OCI-LY1 (cell line): ENCODE data around the gene NRCAM.
"Not testable (repeated sequence)": the region's sequence is repeated elsewhere in the genome, so short reads cannot be mapped to it uniquely, and the experiment has no call there.

Experiments used
- H2AFZ ChIP-seq: fragments of 200-600 bp; sonication (generic), shearing (Covaris generic); 2 replicates; pipeline ENCODE4 v1.6.0; 2014; ENCODE audit warnings: antibody characterized with exemption, mild to moderate bottlenecking, low read length
- H3F3A ChIP-seq: fragments of 200-600 bp; sonication (generic), shearing (Covaris generic); 2 replicates; pipeline ENCODE4 v1.6.0; 2014; ENCODE audit warnings: mild to moderate bottlenecking, antibody characterized with exemption, low read length, moderate library complexity; ENCODE audit not compliant: insufficient read depth
- H3K27ac ChIP-seq: fragments of 200-600 bp; sonication (generic); 2 replicates; pipeline ENCODE4 v1.5.1; 2014; ENCODE audit warnings: low read length, mixed run types, mild to moderate bottlenecking, low read depth; ENCODE audit not compliant: poor library complexity, severe bottlenecking
- H3K27me3 ChIP-seq: fragments of 200-600 bp; sonication (generic); 2 replicates; pipeline ENCODE4 v1.6.0; 2014; ENCODE audit warnings: antibody characterized with exemption, mild to moderate bottlenecking, low read length, moderate library complexity; ENCODE audit not compliant: insufficient read depth
- H3K36me3 ChIP-seq: fragments of 200-600 bp; sonication (generic); 2 replicates; pipeline ENCODE4 v1.6.1; 2014; ENCODE audit warnings: mild to moderate bottlenecking, antibody characterized with exemption, low read length, moderate library complexity, mixed read lengths; ENCODE audit not compliant: insufficient read depth
- H3K4me1 ChIP-seq: fragments of 200-600 bp; sonication (generic); 2 replicates; pipeline ENCODE4 v1.5.1; 2014; ENCODE audit warnings: mild to moderate bottlenecking, low read length, moderate library complexity; ENCODE audit not compliant: insufficient read depth, severe bottlenecking
- H3K4me2 ChIP-seq: fragments of 200-600 bp; sonication (generic), shearing (Covaris generic); 2 replicates; pipeline ENCODE4 v1.6.1; 2014; ENCODE audit warnings: low read length
- H3K4me3 ChIP-seq: fragments of 200-600 bp; sonication (generic); 2 replicates; pipeline ENCODE4 v1.5.1; 2014; ENCODE audit warnings: low read length, low read depth, mild to moderate bottlenecking, mixed read lengths; ENCODE audit not compliant: poor library complexity, severe bottlenecking
- H3K79me2 ChIP-seq: fragments of 200-600 bp; shearing (Covaris generic); 2 replicates; pipeline ENCODE4 v1.6.1; 2016; ENCODE audit warnings: mixed run types, low read length, mixed read lengths; ENCODE audit not compliant: insufficient read depth
- H3K9ac ChIP-seq: fragments of 200-600 bp; sonication (generic), shearing (Covaris generic); 2 replicates; pipeline ENCODE4 v1.6.1; 2014; ENCODE audit warnings: mild to moderate bottlenecking, low read length, mixed read lengths
- H3K9me2 ChIP-seq: fragments of 200-600 bp; sonication (generic), shearing (Covaris generic); 2 replicates; pipeline ENCODE4 v1.6.1; 2014; ENCODE audit warnings: low read depth, mild to moderate bottlenecking, low read length, mixed read lengths
- H3K9me3 ChIP-seq: fragments of 200-600 bp; shearing (Covaris generic); 2 replicates; pipeline ENCODE4 v1.6.1; 2014; ENCODE audit warnings: low read length, mixed read lengths
- H4K20me1 ChIP-seq: fragments of 200-600 bp; sonication (generic), shearing (Covaris generic); 2 replicates; pipeline ENCODE4 v1.6.0; 2016; ENCODE audit warnings: mild to moderate bottlenecking, low read length; ENCODE audit not compliant: insufficient read depth
- EZH2 ChIP-seq: fragments of 200-600 bp; sonication (generic), shearing (Covaris generic); IDR thresholded peaks from 2 replicates; pipeline ENCODE4 v1.8.0; 2017; ENCODE audit warnings: borderline replicate concordance, mixed run types, mild to moderate bottlenecking, antibody characterized with exemption, low read length, moderate library complexity, mixed read lengths
- TF ChIP-seq, protein P1 (sequence below): fragments of 200-600 bp; sonication (generic), shearing (Covaris generic); IDR thresholded peaks from 2 replicates; pipeline ENCODE4 v1.5.1; 2017; ENCODE audit warnings: mild to moderate bottlenecking, antibody characterized with exemption, low read length, moderate library complexity, mixed read lengths

Gene NRCAM

DNA sequence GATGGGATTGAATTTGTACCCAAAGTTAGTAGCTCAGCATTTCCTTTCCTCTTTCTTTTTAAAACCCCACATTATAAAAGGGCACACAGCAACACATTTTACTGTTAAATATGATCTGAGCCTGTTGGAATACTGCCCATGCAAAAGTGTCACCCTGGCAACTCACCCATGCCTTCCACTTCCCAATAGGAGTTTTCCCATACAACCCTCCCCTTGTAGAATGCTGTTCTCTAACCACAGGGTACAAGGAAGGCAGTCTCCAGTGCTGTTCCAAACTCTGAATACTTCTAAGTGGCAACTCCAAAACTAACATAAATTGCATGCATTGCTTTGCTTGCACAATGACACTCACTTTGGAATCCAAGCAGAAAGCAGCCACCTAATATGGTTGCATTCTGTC is 60.8 kb downstream of the NRCAM start:
- Histone ChIP-seq H3K4me2 (no peak overlapping the region), H3K27ac (no peak overlapping the region), H3K9me2 (no peaks in the 10 kb centered on the region)

DNA sequence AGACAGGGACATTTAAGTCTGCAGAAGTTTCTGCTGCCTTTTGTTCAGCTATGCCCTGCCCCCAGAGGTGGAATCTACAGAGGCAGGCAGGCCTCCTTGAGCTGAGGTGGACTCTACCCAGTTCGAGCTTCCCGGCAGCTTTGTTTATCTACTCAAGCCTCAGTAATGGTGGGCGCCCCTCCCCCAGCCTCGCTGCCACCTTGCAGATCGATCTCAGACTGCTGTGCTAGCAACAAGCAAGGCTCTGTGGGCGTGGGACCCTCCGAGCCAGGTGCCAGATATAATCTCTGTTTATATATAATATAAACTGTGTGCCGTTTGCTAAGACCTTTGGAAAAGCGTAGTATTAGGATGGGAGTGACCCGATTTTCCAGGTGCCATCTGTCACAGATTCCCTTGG is 63.1 kb downstream of the NRCAM start:
- not testable (repeated sequence) for H3K4me3 ChIP-seq, H3K9ac ChIP-seq, H3K4me1 ChIP-seq, H3K4me2 ChIP-seq, H2AFZ ChIP-seq, H3K27me3 ChIP-seq, H3K9me3 ChIP-seq, H4K20me1 ChIP-seq, H3K27ac ChIP-seq, H3F3A ChIP-seq, H3K79me2 ChIP-seq, H3K36me3 ChIP-seq, H3K9me2 ChIP-seq

More for the DNA sequence above, 60.8 kb downstream of the NRCAM start:
- Histone ChIP-seq H3K9me3 (no peaks in the 10 kb centered on the region), H3K79me2 (no peaks in the 10 kb centered on the region), H4K20me1 (no peaks in the 10 kb centered on the region), H3K9ac (no peak overlapping the region), H3F3A (no peaks in the 10 kb centered on the region), H3K36me3 (no peaks in the 10 kb centered on the region), H3K4me3 (no peak overlapping the region), H3K27me3 (no peaks in the 10 kb centered on the region), H3K4me1 (no peaks in the 10 kb centered on the region), H2AFZ (no peak overlapping the region)
- TF ChIP-seq EZH2: no peak
- TF ChIP-seq, protein P1, sequence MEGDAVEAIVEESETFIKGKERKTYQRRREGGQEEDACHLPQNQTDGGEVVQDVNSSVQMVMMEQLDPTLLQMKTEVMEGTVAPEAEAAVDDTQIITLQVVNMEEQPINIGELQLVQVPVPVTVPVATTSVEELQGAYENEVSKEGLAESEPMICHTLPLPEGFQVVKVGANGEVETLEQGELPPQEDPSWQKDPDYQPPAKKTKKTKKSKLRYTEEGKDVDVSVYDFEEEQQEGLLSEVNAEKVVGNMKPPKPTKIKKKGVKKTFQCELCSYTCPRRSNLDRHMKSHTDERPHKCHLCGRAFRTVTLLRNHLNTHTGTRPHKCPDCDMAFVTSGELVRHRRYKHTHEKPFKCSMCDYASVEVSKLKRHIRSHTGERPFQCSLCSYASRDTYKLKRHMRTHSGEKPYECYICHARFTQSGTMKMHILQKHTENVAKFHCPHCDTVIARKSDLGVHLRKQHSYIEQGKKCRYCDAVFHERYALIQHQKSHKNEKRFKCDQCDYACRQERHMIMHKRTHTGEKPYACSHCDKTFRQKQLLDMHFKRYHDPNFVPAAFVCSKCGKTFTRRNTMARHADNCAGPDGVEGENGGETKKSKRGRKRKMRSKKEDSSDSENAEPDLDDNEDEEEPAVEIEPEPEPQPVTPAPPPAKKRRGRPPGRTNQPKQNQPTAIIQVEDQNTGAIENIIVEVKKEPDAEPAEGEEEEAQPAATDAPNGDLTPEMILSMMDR: no peak

DNA sequence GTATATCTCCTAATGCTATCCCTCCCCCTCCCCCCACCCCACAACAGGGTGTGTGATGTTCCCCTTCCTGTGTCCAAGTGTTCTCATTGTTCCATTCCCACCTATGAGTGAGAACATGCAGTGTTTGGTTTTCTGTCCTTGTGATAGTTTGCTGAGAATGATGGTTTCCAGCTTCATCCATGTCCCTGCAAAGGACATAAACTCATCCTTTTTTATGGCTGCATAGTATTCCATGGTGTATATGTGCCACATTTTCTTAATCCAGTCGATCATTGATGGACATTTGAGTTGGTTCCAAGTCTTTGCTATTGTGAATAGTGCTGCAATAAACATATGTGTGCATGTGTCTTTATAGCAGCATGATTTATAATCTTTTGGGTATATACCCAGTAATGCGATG is 68.5 kb downstream of the NRCAM start:
- not testable (repeated sequence) for H3K9me3 ChIP-seq, H3K4me3 ChIP-seq, H3K27me3 ChIP-seq, H3K27ac ChIP-seq, H3F3A ChIP-seq, H3K36me3 ChIP-seq, H3K9me2 ChIP-seq, H2AFZ ChIP-seq, H4K20me1 ChIP-seq, H3K9ac ChIP-seq, H3K4me1 ChIP-seq, H3K79me2 ChIP-seq, H3K4me2 ChIP-seq

DNA sequence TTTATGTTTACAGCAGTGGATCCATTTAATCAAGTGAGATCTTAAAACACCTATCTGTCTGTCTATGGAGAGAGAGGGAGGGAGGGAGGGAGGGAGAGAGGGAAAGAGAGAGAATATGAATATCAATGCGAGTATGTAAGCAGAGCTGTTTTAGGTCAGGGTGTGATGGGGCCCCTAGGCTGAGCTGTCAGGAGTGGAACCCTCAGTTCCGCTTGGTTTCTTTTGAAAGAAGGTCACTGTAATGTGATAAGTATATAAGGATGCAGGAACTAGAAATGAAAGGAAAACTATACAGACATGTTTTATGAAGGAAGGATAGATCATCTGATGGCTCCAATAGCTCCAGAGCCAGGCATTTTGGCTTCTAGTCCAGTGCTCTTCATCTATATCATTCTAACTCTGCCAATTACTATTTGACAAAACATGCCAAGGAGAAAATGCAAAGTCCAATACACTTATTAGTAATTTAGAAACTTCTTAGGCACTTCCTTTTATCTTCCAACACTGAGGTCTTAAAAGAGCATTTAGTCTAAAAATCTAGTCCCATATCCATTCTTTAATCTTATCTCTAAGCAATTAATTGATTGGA is 70.3 kb downstream of the NRCAM start:
- Histone ChIP-seq H3K9me3 (no peaks in the 10 kb centered on the region), H4K20me1 (no peaks in the 10 kb centered on the region), H3K4me2 (no peak overlapping the region), H3K36me3 (no peaks in the 10 kb centered on the region), H2AFZ (no peak overlapping the region), H3F3A (no peaks in the 10 kb centered on the region), H3K27ac (no peak overlapping the region), H3K4me1 (no peaks in the 10 kb centered on the region), H3K9ac (no peak overlapping the region), H3K4me3 (no peak overlapping the region), H3K79me2 (no peaks in the 10 kb centered on the region), H3K9me2 (no peaks in the 10 kb centered on the region), H3K27me3 (no peaks in the 10 kb centered on the region)
- TF ChIP-seq EZH2: no peak
- TF ChIP-seq, protein P1: no peak
